Muscle of arm (tissue), 14 donors: ENCODE data around the gene SMIM28. TPM values are rescaled to one million over a fixed set of nuclear protein-coding genes. Genes with fewer than 3 reads are reported as not detected.
"Not testable (repeated sequence)": the region's sequence is repeated elsewhere in the genome, so short reads cannot be mapped to it uniquely, and the experiment has no call there.

Experiments used
- DNase-seq: peaks from one replicate; pipeline ENCODE4 v3.0.0-alpha.2; 2013
- long read RNA-seq, 11 donors: transcript quantifications; one replicate each; lab custom pipeline, GENCODE V29; 2026
- polyA plus RNA-seq, 12 donors: library from polyadenylated mRNA; unstranded; fragments of 120-200 nt; gene quantifications; one replicate each; pipeline ENCODE4 v1.2.1, GENCODE V29; 2013; ENCODE audit not compliant: insufficient read length in 12 of 12

SMIM28 gene
- polyA plus RNA-seq = not detected
- long read RNA-seq, donor 1, transcript SMIM28-201 (2 exons, 855 nt) = major isoform, 15 of 15 reads
- long read RNA-seq, donor 1, partial matches to known transcripts = 0 of 15 reads
- long read RNA-seq, donor 1, other reads (novel, unspliced or antisense) = 0 of 15 reads
- long read RNA-seq, donor 2 = 0 reads
- long read RNA-seq, donor 3 = 0 reads
- long read RNA-seq, donor 4 = 0 reads
- long read RNA-seq, donor 5 = 0 reads
- long read RNA-seq, donor 6 = 0 reads
- long read RNA-seq, donor 7 = 0 reads
- long read RNA-seq, donor 8 = 0 reads
- long read RNA-seq, donor 9 = 0 reads
- long read RNA-seq, donor 10 = 0 reads
- long read RNA-seq, donor 11 = 0 reads

DNA sequence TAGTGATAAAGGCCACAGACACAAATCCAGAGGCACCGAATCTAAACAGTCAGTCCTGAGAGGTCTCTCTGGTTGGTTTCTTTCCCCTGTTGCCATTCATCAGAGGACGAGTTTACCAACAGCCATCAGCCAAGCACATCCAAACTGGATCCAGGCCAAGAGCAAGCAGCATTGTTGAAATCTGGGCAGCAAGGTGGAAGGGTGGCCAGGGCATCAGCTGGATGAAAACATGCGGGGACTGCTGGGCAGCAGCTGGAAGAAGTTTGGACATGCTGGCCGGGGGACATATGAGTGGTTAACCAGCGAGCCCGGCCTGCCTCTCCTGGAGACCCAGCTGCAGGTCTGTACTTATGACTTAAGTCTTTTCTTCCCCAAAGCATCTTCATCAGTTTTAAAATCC lies at the start of gene SMIM28:
Gene SMIM28, plus strand, starts transcription at position 62 of the 400 bp plus-strand sequence. Its CDS starts 168 bp downstream, at position 230.
- no peak for DNase-seq

DNA sequence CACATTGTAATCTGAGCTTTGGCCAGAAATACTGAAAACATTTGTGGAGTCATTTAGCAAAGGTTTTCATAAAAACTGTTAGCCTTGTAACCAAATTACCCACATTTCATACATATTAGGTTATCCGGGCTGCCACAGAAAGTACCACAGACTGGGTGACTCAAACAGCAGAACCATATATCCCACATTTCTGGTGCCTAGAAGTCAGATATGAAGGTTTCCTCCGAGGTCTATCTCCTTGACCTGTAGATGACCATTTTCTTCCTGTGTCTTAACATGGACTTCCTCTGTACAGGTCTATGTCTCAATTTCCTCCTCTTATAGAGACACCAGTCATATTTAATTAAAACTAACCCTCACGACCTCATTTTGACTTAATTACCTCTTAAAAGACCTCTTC lies 49.5 kb upstream of the SMIM28 start:
- DNase-seq = no peak

DNA sequence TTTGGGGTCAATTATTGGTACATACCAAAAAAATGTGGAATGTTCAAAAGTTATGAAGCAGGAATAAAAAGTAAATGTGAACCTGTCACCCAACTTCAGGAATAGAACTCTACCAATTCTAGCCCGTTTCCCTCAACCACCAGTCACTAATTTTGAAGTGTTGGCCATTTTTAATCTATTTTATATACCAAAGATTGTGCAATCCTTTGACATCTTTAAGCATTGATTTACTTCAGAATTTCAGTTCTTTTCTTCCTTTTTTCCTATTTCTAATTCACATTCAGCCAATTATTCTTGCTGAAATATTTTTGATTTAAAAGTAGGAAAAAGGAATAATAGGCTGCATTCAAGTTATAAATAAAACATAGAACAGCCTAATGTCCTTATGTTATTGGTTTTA lies 46.9 kb upstream of the SMIM28 start:
- DNase-seq = no peak

DNA sequence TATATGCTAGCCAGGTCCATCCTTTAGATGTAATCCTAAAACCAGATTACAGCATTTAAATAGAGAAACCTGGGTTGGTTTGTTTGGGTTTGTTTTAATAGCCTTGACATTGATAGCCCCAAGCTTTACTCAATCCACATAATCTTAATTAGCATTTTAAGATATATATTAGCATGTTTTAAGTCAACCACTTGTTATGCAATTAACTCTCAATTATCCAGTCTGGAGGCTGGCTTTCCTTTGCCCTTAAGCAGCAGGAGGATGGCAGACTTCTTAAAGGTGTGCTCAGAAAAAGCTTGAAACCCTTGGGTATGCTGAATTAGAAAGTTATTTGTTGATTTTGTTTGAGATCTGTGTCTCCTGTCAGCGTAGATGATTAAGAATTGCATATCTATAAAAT lies 46.3 kb upstream of the SMIM28 start:
- no peak for DNase-seq

DNA sequence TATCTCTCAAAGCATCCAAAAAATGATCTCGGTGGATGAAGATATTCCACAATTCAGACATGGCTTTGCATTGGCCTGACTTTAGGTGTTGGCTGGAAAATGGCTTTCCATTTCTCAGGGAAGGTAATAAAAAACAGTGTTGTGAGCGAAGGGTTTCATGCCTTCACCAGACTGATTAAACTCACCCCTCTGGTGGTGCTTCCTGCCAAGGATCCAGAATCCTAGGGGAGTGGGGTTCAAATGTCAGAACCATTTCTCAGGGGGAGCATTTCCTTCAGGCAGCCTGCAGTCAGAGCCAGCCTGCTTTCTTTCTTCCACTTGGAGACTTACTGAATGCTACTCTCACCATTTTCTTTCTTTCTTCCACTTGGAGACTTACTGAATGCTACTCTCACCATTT lies 45.7 kb upstream of the SMIM28 start:
- DNase-seq = no peak

DNA sequence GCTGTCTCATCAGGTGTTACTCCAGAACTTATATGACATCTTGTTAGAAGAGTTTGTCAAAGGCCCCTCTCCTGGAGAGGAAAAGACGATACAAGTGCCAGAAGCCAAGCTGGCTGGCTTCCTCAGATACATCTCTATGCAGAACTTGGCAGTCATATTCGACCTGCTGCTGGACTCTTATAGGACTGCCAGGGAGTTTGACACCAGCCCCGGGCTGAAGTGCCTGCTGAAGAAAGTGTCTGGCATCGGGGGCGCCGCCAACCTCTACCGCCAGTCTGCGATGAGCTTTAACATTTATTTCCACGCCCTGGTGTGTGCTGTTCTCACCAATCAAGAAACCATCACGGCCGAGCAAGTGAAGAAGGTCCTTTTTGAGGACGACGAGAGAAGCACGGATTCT lies 43.7 kb upstream of the SMIM28 start:
- DNase-seq = no peak

DNA sequence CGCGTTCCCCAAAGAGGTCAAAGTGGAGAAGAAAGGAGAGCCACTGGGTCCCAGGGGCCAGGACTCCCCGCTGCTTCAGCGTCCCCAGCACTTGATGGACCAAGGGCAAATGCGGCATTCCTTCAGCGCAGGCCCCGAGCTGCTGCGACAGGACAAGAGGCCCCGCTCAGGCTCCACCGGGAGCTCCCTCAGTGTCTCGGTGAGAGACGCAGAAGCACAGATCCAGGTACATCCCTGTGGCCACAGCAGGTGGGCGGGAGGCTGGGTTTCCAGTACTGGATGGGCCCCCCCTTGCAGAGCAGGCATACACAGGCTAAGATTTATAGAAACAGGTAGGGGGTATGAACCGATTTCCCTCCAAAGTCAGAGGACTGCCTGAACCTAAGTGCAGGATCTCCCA lies 42.7 kb upstream of the SMIM28 start:
- DNase-seq = no peak

DNA sequence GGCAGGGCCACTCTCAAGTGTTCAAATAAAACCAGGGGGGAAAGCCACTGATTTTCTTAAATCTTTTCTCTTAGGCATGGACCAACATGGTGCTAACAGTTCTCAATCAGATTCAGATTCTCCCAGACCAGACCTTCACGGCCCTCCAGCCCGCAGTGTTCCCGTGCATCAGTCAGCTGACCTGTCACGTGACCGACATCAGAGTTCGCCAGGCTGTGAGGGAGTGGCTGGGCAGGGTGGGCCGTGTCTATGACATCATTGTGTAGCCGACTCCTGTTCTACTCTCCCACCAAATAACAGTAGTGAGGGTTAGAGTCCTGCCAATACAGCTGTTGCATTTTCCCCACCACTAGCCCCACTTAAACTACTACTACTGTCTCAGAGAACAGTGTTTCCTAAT lies 41.5 kb upstream of the SMIM28 start:
- no peak for DNase-seq

DNA sequence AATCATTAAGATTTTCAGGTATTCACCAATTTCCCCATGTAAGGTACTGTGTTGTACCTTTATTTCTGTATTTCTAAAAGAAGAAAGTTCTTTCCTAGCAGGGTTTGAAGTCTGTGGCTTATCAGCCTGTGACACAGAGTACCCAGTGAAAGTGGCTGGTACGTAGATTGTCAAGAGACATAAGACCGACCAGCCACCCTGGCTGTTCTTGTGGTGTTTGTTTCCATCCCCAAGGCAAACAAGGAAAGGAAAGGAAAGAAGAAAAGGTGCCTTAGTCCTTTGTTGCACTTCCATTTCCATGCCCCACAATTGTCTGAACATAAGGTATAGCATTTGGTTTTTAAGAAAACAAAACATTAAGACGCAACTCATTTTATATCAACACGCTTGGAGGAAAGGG lies 40.6 kb upstream of the SMIM28 start:
- no peak for DNase-seq

DNA sequence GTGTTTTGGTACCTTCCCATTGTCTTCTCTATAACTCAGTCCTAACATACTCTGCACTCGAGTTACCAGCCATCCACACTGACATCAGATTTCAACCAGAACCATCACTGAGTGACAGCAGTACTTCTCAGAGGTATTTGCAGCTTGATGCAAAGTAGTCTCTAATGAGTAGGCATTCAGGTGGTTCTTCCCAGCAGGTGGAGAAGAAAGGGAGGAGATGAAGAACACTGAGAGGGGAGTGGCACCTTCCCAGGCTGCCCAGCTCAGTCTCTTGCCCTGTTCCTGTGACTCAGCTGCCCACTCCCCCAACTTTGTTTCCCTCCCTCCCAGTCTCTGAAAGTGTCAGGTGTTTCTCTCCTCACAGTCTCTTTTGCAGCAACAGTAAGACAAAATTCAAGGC lies 38.7 kb upstream of the SMIM28 start:
- no peak for DNase-seq

DNA sequence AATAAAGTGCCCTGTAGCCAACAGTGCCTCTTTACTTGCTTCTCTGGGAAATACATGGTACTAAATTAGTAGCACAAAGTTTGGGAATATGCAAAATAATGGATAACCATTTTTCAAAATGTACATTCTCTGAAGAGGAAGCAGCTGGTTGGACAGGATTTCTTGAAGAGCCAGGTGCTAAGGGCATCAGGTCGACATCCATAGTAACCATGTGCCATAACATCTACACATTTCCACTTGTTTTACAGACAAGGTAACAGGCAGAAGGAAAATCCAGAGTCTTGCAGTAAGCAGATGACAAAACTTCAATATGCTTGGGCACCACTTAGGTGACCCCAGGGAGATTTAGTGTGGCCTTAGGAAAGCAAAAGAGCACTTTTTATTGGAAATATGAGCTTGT lies 36.5 kb upstream of the SMIM28 start:
- no peak for DNase-seq

DNA sequence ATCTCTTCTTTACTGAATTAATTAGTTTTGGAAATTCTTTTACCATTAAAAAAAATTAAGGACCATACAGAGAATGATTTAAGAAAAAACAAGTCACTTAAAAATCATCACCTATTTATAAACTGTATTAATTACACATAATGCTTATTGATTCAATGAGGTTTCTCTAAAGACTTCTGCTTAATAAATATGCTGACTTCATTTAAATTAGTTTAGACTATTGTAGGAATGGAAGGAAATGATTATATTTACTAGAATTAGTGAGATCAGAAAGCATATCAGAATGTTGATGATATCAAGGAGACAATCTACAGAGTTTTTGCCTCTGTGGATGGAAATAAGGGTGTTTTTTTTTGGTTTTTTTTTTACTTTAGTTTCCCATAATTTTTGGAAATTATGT lies 34.6 kb upstream of the SMIM28 start:
- DNase-seq = no peak

DNA sequence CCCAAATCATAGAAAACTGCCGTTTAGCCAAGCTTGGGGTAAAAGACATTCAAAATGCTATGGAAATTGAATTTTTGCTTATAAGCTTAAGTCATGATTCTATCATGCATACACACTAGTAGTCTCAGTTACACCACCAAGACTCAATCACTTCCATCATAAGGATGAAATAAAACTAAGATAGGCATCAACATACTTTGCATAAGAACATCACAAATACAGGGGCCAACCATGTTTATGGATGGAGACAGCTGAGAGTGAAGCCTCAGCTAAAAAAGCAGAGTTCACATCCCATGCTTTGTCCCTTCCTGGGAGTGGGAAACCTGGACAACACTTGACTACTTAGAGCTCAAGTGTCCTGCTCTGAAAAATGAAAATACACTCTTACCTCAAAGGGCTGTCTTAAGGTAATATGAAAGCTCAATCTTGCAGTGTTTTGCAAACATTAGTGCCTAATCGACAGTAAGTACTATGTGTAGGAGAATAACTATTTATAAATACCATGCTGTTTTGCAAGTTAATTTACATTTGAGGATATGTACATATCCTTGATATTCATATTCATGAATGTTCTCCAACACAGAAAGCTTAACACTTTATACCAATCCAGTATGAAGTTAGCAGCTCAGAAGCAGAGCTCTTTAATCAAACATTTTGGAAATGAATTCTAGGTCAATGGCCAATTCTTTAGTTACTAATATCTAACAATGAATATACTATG lies 32.0 kb upstream of the SMIM28 start:
- DNase-seq = no peak

DNA sequence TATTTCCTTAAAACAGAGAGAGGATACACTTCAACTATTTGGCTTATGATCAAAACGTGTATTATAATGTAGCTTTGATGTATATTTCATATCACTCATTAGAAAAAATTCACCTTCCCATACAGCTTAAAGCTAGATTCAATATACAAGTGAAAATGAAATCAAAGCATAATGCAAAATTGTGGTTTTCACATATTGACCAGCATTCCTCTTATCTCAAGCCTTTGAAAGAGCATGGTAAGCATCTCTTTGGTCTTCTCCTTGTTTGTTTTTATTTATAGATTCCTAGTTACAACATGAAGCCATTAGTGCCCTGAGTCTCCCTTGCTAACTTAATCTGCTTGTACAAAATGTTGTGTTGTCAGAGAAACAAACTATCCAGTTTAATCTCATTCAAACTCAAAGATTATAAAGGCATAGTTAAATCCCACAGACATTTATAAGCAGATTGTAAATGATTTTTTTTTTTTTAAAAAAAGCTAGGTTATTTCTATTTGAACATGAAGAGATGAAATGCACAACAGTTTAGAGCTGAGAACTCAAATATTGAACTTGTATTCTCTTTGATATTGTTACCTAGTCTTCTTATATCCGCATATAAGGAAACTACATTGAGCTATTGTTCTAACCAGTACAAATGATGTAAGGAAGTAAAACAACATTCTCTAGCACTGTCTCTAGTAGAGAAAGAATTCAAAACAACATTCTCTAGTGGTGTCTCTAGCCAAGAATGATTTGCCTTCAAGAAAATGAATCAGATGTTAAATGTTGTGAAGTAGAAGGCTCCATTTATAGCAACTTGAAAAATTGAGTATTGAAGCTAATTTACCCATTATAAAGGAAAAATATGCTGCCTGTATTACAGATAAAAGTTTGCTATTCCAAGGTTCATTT lies 31.2 kb upstream of the SMIM28 start:
- DNase-seq = no peak

DNA sequence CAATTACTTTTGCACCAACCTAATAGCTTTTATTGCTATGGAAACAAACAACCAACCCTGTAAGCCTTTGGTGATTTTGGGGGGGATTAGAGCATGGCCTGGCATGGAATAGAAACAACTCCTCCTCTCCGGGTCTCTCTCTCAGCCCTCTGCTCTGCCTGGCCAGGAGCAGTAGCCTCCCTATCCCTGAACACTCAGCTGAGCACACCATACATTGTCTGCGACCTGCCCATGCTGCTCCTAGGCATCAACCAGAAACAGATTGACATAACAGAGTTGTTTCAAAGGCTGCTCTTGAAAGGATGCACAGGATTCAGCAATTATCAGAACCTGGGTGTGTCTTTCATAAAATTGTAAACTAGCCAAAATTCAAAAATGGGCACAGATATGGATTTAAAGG lies 29.8 kb upstream of the SMIM28 start:
- no peak for DNase-seq

DNA sequence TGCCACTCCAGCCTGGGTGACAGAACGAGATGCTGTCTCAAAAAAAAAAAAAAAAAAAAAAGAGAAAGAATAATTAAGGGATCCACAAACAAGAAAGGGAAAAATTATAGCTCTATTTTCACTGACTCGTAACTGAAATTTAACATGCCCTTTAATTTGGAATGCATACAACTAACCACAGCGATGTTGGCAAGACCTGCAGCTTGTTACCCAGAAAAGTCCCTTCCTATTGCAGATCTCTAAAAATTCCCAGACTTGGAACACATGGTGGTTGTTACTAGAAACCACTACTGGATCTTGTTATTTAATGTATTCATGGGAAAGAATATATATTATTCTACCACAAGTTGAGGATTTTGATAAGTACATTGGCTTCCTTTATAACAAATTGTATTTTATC lies 27.8 kb upstream of the SMIM28 start:
- DNase-seq = no peak

DNA sequence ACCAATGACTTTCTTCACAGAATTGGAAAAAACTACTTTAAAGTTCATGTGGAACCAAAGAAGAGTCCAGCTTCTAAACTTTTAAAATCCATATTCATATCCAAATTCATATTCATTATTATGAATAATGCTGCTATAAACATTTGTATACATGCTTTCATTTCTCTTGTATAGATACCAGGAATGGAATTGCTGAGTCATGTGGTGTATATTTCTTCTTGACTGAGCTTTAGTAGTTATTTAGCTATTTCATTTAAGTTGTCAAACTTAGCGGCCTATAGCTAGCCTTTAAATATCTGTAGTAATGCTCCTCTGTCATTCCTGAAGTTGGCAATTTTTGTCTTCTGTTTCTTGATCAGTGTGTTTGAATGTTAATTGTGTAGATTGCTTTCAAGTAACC lies 19.8 kb upstream of the SMIM28 start:
- no peak for DNase-seq

DNA sequence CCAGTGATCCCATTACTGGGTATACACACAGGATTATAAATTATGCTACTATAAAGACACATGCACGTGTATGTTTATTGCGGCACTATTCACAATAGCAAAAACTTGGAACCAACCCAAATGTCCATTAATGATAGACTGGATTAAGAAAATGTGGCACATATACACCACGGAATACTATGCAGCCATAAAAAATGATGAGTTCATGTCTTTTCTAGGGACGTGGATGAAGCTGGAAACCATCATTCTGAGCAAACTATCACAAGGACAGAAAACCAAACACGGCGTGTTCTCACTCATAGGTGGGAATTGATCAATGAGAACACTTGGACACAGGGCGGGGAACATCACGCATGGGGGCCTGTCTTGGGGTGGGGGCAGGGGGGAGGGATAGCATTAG lies 9.0 kb upstream of the SMIM28 start:
- not testable (repeated sequence) for DNase-seq

DNA sequence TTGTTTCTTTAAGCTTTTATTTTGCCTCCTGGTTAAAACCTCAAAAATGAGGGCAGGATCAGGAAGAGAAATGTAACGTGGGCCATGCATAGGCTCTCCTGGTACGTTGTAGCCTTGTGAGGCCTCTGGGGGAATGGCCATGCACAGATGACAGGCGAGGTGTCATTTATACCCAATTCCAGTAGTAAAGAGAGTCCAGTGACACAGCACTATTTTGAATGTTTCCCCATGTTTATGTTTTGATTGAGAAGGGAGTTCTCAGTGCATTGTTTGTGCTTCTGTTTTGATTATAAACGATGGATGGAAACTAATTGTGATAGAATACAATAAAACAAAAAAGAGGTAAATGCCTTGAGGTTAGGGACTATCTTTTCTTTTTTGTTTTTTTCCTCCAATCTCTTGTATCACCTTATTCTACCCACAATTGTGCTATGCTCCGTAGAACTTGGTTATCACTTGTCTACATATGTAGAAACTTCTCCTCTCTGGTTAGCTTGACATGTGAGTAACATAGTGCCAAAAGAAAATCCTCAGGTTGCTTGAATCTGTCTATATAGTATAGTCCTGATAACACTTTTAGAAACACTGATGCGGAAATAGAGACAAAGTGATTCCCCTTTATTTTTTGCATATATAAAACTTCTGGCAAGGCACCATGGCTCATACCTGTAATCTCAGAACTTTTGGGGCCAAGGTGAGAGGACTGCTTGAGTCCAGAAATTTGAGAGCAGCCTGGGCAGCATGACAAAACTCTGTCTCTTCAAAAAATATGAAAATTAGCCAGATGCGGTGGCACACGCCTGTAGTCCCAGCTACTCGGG lies 6.9 kb upstream of the SMIM28 start:
- DNase-seq = no peak

DNA sequence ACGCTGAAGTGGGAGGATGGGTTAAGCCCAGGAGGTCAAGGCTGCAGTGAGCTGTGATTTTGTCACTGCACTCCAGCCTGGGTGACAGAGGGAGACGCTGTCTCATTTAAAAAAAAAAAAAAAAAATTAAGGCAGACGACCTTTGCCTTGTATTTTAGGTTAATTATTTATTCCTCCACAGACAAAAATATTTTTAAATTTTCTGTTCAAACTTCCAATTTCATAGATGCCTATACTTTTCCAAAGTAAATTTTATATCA lies 6.3 kb upstream of the SMIM28 start:
- no peak for DNase-seq

DNA sequence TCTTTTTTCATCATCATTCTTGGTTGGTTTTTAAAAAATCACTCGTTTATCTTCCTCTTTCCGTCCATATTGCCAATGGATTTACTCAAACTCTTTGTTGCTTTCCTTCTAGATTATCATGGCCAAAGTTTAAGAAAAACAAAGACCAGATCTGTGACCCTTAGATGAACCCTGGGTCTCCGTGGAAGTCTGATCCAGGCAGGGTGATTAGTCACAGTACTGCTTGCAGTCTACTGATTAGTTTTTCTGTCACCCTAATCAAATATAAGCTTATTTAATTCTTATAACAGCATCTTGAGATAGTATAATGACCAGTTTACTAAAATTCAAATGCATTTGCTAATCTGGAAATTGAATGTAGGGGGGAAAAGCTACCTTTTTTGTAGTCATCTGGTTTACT lies 6.0 kb upstream of the SMIM28 start:
- no peak for DNase-seq
